ENCODE results near the gene BPIFB6.
A peak's percentile ranks its signal among the peaks of the same experiment; 100 is the strongest.

BPIFB6 gene, protein sequence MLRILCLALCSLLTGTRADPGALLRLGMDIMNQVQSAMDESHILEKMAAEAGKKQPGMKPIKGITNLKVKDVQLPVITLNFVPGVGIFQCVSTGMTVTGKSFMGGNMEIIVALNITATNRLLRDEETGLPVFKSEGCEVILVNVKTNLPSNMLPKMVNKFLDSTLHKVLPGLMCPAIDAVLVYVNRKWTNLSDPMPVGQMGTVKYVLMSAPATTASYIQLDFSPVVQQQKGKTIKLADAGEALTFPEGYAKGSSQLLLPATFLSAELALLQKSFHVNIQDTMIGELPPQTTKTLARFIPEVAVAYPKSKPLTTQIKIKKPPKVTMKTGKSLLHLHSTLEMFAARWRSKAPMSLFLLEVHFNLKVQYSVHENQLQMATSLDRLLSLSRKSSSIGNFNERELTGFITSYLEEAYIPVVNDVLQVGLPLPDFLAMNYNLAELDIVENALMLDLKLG

DNA sequence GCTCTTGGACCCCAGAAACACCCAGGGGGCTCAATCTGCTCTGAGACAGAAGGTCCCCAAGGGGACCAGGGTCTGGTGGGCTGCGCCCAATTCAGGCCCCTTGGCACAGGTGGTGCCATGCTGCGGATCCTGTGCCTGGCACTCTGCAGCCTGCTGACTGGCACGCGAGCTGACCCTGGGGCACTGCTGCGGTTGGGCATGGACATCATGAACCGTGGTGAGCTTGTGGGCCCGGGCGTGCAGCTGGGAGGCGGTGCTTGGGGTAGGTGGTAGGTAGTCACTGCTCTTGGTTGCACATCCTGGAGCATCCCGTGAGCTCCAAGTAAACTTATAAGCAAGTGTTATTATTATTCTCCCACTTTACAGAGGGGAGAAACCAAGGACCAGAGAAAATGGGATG lies at the start of gene BPIFB6:
Gene BPIFB6, plus strand, starts transcription at position 118 of the 400 bp plus-strand sequence. Its CDS starts 0 bp downstream, at position 118.
- DNase-seq (ENCODE audit: low spot score) = no peak

DNA sequence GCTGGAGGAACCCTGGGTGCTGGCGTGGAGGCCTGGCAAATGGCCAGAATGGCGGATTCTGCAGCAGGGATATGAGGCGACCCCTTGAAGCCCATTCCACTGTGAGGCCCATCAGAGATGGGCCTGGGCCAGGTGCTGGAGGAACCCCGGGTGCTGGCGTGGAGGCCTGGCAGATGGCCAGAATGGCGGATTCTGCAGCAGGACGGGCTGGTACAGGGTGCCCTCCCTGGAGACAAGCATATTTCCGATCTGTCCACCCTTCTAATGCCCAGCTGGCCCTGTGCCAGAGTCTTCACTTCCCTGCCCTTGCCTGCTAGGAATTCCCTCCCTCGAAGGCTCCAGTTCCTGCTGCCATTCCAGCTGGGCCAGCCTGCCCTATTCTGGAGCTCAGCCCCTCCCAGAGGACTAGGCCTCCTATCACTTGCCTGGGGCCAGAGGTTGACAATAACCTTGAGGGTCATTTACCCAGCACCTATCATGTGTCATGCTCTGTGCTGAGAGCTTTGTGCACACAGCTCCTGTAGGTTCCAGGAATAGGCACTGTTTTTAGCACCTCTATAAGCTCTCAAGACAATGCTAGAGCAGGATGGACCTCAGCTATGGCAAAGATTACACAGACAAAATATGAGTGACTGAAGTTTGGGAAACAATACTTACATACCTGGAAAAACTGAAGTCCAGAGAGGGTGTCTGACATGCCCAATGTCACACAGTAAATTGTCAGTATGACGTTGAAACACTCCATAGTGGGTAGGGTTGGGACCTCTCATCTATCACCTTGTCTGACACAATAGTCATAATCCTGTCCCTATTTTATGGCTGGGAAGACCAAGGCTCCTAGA lies 48.6 kb upstream of the BPIFB6 start:
- peak; percentile 17 for DNase-seq (ENCODE audit: low spot score)

DNA sequence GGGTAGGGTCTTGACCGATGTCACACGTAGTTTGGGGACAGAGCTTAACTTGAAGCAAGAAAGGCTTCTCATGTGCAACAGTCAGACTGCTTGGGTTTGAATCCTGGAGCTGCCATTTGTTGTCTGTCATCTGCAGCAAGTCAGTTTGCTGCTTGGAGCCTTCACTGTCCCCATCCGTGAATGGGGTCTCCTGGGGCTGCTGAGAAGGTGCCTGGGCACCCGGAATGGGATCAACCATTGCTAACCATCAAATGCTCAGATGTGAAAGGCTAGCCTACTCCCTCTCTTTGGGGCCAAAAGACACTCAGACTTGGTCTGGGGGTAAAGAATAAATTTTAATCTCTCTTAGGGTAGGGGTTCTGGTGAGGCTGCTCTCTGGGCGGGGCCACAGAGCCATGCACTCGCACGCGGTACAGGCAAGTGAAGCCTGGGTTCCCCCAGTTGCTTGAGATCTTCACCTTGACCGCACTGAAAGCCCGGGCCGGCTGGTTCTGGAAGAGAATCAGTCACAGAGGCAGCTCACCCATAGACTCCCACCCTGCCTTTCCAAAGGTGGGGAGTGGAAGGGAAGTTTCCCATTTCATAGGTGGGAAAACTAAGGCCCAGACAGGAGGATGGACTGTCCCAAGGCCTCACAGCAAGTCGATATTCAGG lies 47.9 kb upstream of the BPIFB6 start:
- DNase-seq (ENCODE audit: low spot score) = no peak

DNA sequence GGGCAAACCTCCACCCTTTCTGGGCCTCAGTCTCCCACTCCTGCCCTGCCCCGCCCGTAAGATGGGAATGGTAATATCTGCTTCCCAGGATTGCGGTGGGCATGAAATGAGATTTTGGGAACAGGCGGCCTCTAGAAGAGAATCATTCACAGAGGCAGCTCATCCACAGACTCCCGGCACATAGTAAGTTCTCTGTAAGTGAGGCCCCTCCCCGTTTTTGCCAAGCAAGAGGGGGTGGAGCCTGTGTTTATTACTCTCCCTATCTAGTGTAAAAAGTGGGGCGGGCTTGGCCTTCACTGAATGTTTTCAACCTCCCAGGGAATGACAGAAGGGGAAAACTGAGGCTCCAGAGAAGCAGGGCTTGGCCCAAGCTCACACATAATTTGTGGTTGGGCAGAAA lies 47.3 kb upstream of the BPIFB6 start:
- DNase-seq (ENCODE audit: low spot score) = peak; percentile 92

DNA sequence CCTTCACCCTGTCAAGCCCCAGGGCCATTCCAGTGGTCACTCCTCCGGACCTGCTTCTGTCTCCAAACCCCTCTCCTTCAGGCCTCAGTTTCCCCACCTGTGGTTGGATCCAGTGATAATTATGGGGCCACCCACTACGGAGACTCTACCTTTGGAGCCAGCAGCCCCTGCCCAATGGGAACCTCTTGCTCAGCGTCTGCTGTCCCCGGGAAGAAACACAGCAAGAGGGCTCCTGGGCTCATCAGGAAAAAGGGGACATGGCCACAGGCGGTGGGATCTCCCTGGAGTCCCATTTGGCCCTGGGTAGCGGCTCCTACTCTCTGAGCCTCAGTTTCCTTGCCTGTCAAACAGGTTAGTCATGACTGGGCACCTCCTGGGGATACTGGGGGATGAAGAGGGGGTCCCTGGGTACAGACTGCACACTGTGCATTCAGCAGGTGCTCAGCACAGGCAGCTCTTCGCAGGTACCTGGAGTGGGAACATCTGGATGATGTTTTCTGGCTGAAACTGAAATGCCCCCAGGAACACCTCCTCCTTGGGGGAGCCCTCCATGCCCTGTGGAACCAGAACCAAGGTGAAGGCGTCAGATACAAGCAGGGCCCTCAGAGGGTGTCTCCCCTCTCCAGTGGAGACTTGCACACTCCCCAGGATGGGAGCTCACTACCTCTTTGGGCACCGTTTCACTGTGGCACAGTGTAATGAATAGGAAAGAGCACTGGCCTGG lies 46.7 kb upstream of the BPIFB6 start:
- DNase-seq (ENCODE audit: low spot score) = no peak

DNA sequence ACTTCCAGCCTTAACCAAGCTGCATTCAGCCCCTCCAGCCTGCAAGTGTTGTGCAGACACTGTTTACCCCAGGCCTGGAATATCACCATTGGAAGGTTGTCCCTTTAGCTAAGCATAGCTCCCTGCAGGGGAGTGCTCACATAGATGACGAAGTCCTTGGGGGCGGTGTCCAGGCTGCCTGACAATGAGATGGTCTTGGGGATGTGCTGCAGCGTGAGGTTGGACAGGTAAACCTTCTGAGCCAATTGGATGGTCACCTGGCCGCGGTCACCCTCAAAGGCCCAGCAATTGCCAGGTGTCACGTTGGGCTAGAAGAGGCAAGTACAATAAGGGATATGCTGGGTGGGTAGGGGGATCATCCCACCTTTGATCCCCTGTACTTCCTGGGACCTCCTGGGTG lies 45.9 kb upstream of the BPIFB6 start:
- no peak for DNase-seq (ENCODE audit: low spot score)

DNA sequence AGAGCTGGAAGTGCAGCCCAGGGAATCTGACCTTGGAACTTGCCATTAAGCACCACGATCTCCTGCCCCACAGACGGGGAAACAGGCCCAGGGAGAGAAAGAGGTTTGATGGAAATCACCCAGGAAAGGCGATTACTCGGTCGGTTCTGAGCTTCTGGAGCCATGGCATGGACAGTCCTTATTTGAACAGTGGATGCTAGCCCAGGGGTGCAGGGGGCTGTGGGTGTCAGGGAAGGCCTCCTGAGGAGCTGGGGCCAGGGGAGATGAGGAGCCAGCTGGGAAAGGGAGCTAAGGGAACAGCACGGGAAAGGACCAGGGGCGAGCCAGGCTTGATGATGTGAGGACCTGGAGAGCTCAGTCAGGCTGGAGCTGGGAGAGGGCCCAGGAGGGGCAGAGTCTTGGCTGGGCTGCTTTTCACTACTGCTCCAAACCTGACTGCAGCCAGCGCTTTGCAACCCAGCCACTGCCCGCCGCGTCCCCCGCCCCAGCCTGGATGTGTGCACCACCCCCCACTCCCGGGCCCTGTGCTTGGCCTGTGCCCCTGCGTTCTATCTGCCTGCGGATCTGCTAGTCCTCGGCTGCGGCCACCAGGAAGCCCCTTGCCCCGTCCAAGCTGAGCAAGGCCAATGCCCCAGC lies 45.0 kb upstream of the BPIFB6 start:
- no peak for DNase-seq (ENCODE audit: low spot score)

DNA sequence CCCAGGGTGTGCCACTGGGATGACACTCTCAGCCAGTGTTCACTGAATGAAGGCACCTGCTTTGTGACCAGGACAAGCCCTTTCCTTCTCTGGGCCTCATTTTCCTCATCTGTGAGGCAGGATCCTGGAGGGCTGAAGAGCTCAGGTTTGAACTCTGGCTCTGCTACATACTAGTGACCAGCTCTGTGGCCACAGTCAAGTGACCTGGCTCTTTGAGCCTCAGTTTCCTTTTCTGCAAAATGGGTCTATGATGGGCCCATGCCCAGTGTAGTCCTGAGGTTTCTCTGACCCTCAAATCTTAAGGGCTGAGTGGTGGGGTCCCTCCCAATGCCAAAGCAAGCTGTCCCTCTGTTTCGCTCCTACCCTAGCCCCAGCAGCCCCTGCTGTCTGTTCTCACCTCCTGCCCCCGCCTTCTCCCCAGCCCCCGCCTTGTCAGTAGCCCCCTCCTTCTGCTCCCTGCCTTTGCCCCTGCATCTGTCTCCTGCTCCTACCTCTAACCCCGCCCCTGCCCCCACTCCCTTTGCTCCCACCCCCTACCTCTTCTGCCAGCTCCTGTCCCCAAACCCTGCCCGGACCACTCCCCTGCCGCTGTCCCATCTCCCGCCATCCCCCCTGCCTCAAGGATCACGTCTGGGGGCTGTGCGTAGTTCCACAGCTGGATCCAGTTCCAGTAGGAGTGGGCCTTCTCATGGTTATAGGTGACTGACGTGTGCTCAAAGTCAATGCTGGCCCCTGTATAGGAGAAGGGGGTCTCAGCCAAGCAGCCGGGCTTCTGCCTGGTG lies 44.2 kb upstream of the BPIFB6 start:
- DNase-seq (ENCODE audit: low spot score) = no peak

DNA sequence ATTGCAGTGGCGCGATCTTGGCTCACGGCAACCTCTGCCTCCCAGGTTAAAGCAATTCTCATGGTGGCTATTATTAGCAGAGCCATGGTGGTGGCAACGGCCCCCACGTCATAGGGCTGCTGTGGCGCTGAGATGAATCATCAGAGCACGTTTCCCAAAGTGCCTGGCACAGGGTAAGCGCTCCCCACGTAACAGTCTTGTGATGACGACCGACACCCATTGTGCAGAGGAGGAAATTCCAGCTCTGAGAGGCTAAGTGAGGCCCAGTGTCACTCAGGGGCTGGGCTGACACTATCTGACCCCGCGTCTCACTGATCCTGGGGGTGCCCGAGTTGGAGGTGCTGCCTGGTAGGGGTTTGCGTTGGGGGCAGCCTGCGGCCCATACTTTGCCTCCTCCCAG lies 43.4 kb upstream of the BPIFB6 start:
- DNase-seq (ENCODE audit: low spot score) = no peak

DNA sequence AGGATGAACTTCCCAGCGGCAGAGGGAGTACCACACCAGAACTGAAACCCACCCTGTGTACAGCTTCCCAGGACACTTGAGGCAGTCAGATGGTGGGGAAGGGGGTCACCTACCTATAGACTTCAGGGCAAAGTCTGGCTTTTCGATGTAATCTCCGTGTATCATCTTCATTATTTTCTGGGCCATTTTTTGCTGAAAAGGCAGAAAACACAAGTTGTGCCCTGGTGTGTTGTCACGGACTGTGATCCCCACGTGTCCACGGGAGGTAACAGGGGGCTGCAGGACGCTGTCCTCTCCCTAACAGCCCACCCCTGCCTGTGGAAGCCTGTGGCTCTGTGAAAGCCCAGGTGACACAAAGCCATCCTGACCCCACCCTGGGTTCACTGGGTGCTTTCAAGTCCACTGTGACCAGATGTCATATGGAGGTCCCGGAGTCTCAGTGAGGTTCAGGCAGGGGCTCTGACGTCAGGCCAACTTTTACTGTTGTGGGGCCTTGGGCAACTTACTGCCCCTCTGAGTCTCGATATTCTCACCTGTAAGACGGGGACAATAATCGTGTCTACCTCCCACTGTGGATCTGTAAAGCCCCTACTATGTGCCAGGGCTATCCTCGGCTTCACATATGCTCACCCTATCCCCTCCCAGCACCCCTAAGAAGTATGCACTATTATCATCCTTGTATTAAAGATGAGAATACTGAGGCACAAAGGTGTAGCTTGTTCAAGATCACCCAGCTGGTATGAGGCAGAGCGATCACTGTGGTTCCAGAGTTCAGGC lies 41.8 kb upstream of the BPIFB6 start:
- no peak for DNase-seq (ENCODE audit: low spot score)

DNA sequence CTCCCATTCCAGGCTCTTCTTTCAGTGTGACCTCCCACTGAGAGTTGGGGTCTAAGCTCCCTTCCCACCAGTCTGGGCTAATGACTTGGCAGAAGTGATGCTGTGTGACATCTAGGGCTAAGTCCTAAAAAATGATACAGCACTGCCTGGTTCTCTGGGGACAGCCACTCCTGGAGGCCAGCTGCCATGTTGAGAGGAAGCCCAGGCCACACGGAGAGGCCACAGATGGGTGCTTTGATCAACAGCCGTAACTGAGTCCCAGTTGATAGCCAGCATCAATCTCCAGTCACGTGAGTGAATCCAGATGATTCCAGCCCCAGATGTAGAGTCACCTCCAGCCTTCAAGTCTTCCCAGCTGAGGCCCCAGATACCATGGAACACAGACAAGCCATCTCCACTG lies 41.0 kb upstream of the BPIFB6 start:
- DNase-seq (ENCODE audit: low spot score) = no peak

DNA sequence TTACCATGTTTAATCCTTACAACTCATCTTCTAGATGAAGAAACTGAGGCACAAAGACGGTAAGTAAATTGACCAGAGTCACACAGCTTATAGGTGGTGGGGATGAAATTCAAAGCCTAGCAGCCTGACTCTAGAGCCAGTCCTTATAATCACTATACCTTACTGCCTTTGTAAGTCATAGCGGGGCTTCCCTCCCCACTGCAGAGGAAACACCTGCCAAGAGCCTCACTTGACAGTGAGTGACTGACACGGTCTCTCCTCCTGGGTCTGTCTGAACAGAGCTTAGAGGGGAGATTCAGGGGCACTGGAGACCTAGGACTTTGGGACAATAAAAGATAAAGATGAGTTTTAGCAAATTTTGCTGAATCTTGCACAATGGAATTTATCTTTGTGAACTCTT lies 40.1 kb upstream of the BPIFB6 start:
- DNase-seq (ENCODE audit: low spot score) = no peak

DNA sequence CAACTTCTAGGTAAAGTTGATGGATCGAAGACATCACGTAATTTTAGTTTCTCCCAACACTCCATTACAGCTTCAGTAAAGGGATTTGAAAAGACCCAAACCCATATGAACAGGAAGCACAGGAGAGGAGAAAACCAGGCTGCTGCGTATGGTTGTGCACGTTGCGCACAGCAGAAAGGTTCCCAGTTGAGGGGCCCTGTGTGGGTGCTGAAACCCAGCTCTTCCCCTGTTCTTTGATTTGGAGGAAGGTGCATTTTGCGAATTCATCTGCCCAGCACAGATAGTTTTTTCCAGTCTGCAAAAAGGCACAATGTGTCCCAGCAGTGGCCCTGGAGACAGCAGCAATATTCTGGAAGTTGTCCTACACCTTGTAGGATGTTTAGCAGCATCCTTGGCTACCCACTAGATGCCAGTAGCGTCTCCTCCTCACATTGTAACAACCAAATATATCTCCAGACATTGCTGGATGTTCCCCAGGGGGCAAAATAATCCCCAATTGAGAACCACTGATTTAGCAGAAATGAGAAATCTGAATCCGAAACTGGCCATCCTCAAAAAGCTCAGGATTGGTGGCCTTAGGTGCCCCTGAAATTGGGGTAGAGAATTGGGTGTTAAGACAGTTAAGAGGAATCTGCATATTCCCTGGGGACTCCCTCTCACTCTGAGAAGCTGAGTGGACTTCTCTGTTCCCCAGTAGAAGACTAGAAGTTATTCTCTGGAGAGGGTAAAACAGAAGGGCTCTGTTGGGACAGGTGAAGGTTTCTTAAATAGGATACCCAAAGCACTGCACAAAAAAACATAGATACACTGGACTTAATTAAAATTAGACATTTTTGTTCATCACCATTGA lies 39.4 kb upstream of the BPIFB6 start:
- no peak for DNase-seq (ENCODE audit: low spot score)

DNA sequence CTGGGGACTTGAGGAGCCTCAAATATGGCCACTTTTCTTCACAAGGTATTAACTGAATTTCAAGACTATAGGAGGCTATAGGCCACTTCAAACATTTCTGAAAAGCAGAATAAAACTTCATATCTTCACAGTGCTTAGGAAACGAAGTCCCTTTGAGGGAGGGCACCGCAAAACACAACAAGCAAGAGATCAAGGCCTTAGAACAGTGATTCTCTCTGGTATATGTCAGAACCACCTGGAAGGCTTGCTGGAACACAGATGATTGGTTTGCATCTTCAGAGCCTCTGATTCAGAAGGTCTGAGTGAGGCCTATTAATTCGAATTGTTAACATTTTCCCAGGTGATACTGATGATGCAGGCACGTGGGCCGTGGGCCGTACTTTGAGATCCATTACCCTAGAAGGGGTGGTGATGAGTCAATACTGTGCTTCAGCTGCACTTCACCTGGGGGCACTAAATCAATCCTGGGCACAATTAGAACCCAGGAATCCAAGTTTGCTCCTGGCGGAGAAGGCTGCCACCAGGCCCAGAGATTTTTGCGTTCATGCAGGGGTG lies 37.9 kb upstream of the BPIFB6 start:
- DNase-seq (ENCODE audit: low spot score) = no peak

DNA sequence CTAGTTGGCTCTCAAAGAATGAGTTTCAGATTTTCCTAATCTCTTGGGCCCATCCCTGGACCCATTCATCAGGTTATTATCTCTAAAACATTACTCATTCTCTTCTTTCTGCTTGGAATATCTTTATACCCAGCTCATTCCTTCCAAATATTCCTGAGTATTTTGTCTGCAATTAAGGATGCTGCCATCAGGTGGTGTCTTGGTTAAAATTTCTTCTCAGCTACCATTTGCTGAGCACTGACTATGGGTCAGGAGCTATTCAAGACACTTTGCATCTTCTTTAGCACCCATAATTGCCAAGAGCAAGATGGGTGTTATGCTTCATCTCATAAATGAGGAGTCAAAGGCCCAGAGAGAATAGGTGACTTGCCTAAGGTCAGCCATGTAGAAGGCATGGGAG lies 35.6 kb upstream of the BPIFB6 start:
- DNase-seq (ENCODE audit: low spot score) = no peak

DNA sequence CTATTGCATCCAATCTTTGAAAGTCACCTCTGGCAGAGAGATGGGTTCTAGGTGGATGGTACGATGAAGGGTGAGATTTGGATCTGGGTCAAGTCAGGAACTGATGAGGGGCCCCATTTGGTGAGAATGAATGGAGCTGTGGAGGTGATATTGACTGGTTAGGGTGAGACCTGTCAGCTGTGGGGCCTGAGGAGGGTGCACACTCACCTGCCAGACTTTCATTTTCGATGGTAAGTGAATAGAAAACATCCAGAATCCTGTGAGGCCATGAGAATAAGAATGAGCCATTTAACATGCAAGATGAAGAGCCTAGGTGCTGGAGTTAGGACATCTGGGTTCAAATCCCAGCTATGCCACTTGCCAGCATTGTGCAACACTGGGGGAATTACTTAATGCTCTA lies 34.0 kb upstream of the BPIFB6 start:
- no peak for DNase-seq (ENCODE audit: low spot score)

DNA sequence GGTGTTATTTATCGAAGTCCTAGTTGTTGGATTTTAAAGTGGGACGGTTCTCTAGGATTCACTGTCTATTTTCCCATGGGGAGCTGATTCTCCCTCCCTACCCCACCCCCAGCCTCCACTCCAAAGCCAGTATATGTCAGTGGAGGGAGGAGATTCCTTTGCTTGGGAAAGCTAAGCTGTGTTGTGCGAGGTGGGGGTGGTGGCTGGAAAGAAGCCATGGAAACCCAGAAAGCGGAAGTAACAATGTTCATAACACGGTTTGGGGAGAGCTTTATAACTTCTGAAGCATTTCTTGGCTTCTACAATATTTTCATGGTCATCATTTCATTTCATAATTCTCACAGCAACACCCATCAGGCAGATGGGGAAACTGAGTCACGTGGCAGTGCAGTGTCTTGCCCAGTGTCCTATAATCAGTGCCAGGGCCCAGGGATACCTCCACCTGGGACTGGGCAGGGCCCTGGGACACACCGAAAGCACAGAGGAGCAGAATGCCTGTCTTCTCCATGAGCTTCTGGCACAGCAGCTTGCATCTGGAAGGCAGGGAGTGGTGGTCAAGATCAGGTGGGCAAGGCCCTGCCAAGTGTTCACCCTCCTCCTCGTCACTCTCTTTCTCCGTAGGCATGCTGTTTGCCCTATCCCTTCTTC lies 31.7 kb upstream of the BPIFB6 start:
- DNase-seq (ENCODE audit: low spot score) = no peak

DNA sequence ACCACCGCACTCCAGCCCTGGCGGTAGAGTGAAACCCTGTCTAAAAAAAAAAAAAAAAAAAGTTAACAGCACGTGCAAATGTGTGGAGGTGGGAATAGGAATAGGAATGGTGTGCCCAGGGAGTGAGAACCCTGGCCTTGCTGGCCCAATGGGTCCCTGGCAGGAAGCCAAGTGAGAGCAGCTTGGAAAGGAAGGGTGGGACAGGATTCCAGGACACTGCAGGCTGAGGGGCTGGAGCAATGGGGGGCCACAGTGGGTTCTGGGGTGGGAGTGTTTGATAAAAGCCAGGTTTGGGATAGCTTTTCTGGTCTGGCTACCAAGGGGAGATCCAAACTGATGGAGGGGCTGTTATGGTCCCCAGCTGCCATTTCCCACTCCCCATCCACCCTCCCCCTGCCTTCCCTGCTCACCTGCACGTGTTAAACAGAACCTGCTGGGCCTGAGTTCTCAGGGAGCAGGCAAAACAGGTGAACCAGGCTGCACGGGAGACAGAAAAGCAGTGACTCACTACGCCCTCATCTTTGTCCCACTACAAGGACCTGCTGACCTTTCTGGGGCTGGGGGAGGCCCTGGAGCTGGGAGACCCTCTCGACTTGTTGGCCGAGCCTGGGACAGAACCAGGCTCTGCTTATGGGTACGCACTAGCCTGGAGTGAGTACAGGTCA lies 30.5 kb upstream of the BPIFB6 start:
- no peak for DNase-seq (ENCODE audit: low spot score)

All from pons (tissue), 1 donor.